DMS 273 (cell line): ENCODE measurements around the gene SP7.
"Not testable (repeated sequence)": the region's sequence is repeated elsewhere in the genome, so short reads cannot be mapped to it uniquely, and the experiment has no call there.

Experiments
- DNase-seq: peaks from one replicate; lab custom pipeline; 2025; ENCODE audit not compliant: unreplicated experiment; lab: John Stamatoyannopoulos, UW

SP7 gene

GRCh38 chr12:53324113-53324778 lies 11.9 kb downstream of the SP7 start:
- no peak for DNase-seq

DNA sequence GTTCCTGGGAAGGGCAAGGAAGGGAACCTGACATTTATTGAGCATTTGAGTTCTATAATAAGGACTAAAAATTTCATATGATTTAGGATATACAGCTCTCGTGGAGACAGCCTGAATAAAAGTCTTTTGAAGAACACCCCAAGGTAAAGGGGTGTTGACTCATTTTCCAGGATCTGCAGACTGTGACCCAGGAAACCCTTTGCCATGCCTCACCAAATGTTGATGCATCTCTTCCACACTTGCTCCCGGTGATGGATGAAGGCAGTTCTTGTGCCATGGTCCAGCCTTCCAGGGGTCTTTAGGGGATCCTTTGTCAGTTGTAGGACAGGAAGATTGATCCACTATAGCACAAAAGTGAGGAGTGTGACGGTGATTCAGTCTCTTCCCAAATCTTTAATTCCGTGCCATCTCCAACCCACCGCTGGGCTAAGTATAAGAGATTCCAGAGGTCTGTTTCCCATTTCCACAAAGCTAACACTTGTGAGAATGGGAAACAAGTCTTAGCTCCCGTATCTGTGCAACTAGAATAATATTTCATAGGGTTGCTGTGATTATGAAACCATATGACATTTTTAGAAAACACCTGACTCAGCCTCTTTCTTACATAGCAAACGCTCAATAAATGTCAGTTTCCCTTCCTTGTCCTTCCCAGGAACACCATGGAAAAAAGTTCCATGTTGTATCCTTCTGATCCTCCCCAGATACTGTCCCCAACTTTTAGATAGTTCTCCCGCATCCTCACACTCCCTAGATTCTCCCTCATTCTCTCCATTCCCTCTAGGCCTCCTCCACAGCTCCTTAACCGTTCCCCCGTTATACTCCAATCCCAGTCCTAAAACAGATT lies 15.6 kb downstream of the SP7 start:
- no peak for DNase-seq

DNA sequence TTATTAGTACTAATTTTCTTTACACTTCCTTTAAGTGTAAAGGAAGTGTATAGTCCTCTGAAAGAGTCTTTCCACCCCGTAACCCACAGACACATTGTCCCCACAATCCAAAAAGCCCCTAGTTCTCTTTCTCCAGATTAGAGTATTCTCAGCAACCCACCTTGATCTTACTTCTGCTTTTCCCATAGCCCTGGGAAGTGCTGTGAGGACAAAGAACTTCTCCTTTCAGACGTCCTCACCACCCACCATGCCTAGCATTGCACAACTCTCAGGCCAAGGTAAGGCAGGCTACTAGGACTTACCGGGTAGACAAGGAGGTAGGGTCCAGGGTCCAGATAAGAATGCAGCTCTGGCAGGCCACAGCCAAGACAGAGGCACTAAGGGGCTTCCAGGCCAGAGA lies 22.2 kb downstream of the SP7 start:
- no peak for DNase-seq

DNA sequence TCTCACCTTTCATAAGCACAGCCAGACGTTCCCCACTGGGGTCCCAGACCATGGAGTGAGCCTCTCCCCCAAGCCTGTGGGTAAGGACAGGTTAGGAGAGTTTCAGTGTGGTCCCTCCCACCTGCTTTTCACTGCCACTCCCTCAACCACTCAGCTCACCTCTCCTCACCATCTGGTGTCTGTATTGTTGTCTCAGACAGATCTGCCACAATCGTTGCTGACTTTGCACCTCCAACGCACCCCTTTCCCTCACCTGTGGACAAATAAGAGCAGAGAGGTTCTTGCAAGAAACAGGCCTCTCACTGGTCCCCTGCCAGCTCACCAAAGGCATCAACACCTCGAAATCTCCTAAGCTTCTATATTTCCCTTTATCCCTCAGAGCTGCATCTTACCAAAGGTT lies 27.9 kb downstream of the SP7 start:
- no peak for DNase-seq

GRCh38 chr12:53306826-53307225 lies 29.3 kb downstream of the SP7 start:
- DNase-seq = no peak

DNA sequence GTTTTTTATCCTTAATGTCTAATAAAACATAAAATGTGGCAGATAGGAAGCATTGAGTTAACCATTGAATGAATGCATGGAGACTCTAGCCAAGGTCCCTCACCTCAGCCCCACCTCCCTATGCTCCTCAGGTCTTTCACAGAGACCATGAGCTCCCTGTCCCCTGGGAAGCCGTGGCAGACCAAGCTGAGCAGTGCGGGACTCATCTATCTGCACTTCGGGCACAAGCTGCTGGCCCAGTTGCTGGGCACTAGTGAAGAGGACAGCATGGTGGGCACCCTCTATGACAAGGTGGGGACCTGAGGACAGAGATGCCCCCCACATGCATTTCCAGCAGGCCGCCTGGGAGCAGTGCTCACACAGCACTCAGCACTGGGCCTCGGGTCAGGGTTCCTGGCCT lies 33.3 kb downstream of the SP7 start:
- DNase-seq = no peak

GRCh38 chr12:53300187-53300586 lies 36.0 kb downstream of the SP7 start:
- DNase-seq = peak; percentile 18

- peak; percentile 94 for DNase-seq
Observed at GRCh38 chr12:53299454-53300180, 36.5 kb downstream of the SP7 start, which contains the start of gene MYG1. TSS of gene MYG1 (plus strand) at chr12:53299695. CDS start at chr12:53299738, 43 bp downstream.

DNA sequence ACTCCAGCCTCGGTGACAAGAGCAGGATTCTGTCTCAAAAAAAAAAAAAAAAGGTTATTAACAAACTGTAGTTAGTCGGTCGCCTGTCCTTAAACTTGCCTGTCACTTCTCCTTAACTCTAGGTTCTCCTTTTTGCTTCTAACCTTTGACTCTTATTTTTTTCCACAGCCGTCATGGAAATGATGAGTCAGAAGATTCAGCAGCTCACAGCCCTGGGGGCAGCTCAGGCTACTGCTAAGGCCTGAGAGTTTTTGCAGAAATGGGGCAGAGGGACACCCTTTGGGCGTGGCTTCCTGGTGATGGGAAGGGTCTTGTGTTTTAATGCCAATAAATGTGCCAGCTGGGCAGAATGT lies 37.1 kb downstream of the SP7 start:
- no peak for DNase-seq

DNA sequence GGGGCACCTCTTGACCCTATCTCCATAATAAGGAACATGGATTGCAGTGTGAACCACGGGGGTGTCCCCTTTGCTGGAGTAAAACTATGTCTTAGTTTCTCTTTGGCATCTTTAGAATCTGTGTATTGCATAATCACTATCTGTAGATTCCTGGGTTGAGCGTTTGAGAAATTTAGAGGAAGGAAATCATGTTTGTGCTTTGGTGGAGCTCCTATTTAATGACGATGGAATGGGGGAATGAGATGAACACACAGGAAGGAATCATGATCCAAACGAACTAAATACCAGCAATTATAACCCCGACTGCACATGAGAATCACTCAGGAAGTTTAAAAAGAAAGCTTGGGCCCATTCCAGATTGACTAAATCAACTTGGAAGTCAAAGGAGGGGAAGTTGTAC lies 38.0 kb downstream of the SP7 start:
- no peak for DNase-seq

DNA sequence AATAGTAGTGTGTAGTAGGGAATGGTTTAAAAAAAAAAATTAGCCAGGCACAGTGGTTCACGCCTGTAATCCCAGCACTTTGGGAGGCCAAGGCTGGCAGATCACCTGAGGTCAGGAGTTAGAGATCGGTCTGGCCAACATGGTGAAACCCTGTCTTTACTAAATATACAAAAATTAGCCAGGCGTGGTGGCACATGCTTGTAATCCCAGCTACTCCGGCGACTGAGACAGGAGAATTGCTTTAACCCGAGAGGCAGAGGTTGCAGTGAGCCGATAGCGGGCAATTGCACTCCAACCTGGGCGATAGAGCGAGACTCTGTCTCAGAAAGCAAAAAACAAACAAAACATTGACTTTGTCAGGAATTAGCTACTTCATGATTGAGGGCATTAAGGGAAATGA lies 39.0 kb downstream of the SP7 start:
- DNase-seq = not testable (repeated sequence)

GRCh38 chr12:53295891-53296219 lies 40.3 kb downstream of the SP7 start:
- no peak for DNase-seq

GRCh38 chr12:53295070-53295890 lies 40.9 kb downstream of the SP7 start, which contains the start of gene PFDN5:
TSS of gene PFDN5 (plus strand) at chr12:53295542. CDS start at chr12:53295568, 26 bp downstream.
- DNase-seq = peak; percentile 90

DNA sequence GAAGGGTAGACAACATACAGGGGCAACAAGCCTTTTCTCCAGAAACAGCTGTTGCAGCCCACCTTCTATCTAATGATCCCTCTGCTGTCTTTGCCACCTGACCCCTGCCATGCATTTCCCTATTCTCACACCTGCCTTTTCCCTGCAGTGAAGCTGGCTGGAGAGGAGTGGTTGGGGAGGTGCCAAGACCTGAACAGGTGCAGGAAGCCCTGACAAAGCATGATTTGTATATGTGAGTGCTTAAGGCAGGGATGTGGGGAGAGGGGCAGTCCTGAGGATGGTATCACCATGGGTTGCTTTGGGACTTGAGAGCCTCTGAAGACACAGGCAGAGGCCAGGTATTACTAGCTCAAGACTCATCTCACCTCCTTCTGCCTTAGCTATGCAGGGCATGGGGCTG lies 43.7 kb downstream of the SP7 start:
- DNase-seq = no peak

DNA sequence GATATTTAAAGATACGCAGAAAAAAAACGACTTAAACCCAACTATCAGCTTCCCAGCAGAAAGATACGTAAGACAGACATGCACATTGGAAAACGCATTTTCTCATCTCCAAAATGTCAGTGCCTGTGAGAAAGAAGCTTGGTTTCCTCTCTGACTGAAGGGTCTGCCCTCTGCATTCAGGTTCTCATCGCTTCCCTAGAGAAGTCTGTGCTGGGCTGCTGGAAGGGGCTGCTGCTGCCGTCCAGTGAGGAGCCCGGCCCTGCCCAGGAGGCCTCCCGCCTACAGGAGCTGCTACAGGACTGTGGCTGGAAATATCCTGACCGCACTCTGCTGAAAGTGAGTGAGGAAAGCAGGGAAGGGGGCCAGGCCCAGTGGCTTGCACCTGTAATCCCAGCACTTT lies 45.5 kb downstream of the SP7 start:
- no peak for DNase-seq

DNA sequence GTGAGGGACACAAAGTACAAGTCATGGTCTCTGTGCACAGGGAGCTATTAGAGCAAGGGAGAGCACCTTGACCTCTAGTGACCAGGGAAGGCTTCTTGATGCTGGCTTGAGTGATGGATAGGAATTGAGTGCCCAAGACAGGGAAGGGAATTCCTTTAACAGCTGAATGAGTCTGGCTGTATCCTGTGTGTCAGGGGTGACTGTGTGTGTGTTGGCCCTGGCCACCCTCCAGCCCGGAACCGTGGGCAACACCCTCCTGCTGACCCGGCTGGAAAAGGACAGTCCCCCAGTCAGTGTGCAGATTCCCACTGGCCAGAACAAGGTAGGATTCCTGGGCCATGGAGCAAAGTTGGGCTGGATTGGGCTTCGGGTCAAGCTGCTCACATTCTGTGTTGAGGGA lies 46.3 kb downstream of the SP7 start:
- no peak for DNase-seq

GRCh38 chr12:53288322-53288721 lies 47.8 kb downstream of the SP7 start:
- DNase-seq = no peak

DNA sequence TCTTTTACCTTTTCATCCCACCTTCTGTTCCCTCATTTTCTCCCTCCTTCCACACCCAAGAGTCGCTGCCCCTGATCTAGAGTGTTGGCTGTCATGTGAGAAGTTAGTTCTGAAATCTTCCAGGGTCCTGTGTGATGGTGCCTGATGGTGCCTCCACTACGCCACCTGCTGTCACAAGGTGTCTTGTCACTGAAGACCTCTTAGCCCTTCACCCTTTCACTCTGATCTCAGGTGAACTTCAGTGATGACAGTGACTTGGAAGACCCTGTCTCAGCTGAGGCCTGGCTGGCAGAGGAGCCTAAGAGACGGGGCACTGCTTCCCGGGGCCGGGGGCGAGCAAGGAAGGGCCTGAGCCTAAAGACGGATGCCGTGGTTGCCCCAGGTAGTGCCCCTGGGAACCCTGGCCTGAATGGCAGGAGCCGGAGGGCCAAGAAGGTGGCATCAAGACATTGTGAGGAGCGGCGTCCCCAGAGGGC lies 48.4 kb downstream of the SP7 start:
- DNase-seq = peak; percentile 64

GRCh38 chr12:53286448-53286847 lies 49.7 kb downstream of the SP7 start:
- DNase-seq = no peak

GRCh38 chr12:53279888-53280498 lies 56.2 kb downstream of the SP7 start:
- DNase-seq = no peak
